Progenitor cell of endocrine pancreas (in vitro differentiated cells): Measurements from ENCODE around the gene ITPK1. TPM values are rescaled to one million over a fixed set of nuclear protein-coding genes. Genes with fewer than 3 reads are reported as not detected.

Experiments
- DNase-seq: peaks from one replicate; pipeline ENCODE4 v3.0.0; 2021; ENCODE audit warnings: low spot score; ENCODE audit not compliant: unreplicated experiment
- H3K27ac Mint-ChIP-seq: 2 replicates; pipeline ENCODE4 v1.8.0; 2021; ENCODE audit warnings: mild to moderate bottlenecking, moderate library complexity, mixed read lengths
- H3K27me3 Mint-ChIP-seq: 2 replicates; pipeline ENCODE4 v1.8.0; 2021; ENCODE audit warnings: mixed read lengths
- H3K36me3 Mint-ChIP-seq: 2 replicates; pipeline ENCODE4 v1.8.0; 2022; ENCODE audit warnings: mixed read lengths; ENCODE audit not compliant: insufficient read depth
- H3K4me1 Mint-ChIP-seq: 2 replicates; pipeline ENCODE4 v1.8.0; 2021; ENCODE audit warnings: low read depth, mixed read lengths
- H3K4me3 Mint-ChIP-seq: 2 replicates; pipeline ENCODE4 v1.8.0; 2021; ENCODE audit warnings: low read depth, mild to moderate bottlenecking, moderate library complexity, mixed read lengths
- H3K9me3 Mint-ChIP-seq: 2 replicates; pipeline ENCODE4 v1.8.0; 2021; ENCODE audit warnings: low read depth, mixed read lengths
- total RNA-seq: library from RNA; stranded (reverse); gene quantifications from 2 replicates; pipeline ENCODE4 v1.2.1, GENCODE V29; 2021
- TF ChIP-seq, protein P1 (sequence below): fragments of 200-600 bp; sonication (generic); IDR thresholded peaks from one replicate; pipeline ENCODE4 v1.5.0; 2021; ENCODE audit warnings: antibody characterized with exemption, mild to moderate bottlenecking; ENCODE audit not compliant: unreplicated experiment

ITPK1 gene
- total RNA-seq, 1 donor from 2014 or later = 72.0 TPM

DNA sequence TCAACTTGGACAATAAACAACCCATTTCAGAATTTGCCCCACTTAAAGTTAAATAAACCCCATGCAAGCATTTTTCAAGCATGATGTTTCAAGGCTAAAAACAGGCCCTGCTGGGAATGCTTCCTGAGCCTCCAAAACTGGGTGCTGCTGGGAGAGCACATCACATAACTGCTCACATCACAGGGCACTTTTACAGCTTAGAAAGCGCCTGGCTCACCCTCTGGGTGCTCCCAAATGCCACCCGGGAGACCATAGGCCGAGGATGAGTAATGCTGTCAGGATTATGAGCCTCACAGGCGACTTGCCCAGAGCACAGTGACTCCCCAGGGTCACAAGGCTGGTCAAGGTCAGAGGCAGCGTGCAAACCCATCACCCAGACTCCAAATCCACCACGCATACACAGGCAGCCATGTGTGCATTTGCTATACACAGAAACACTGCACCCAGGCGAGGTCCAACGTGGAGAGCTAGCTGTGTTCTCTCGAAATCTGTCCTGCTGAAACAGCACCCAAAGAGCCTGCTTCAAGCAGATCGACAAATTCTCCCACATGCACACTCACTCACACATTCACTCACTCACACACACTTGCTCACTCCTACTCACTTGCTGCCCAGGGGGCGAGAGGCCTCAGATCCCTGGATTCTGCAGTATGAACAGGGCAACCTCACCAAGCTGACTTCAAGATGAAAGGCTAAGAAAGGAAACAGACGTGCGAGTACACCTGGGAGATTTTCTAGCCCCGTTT is 58.7 kb downstream of the ITPK1 start:
- no peak for DNase-seq
- Mint-ChIP-seq H3K36me3 (no peaks in the 10 kb centered on the region), H3K27me3 (no peaks in the 10 kb centered on the region), H3K27ac (peak overlapping the region; percentile 5), H3K9me3 (no peaks in the 10 kb centered on the region), H3K4me1 (peaks cover 14% of the 10 kb centered on the region), H3K4me3 (no peak overlapping the region)
- TF ChIP-seq, protein P1, sequence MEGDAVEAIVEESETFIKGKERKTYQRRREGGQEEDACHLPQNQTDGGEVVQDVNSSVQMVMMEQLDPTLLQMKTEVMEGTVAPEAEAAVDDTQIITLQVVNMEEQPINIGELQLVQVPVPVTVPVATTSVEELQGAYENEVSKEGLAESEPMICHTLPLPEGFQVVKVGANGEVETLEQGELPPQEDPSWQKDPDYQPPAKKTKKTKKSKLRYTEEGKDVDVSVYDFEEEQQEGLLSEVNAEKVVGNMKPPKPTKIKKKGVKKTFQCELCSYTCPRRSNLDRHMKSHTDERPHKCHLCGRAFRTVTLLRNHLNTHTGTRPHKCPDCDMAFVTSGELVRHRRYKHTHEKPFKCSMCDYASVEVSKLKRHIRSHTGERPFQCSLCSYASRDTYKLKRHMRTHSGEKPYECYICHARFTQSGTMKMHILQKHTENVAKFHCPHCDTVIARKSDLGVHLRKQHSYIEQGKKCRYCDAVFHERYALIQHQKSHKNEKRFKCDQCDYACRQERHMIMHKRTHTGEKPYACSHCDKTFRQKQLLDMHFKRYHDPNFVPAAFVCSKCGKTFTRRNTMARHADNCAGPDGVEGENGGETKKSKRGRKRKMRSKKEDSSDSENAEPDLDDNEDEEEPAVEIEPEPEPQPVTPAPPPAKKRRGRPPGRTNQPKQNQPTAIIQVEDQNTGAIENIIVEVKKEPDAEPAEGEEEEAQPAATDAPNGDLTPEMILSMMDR = no peak

DNA sequence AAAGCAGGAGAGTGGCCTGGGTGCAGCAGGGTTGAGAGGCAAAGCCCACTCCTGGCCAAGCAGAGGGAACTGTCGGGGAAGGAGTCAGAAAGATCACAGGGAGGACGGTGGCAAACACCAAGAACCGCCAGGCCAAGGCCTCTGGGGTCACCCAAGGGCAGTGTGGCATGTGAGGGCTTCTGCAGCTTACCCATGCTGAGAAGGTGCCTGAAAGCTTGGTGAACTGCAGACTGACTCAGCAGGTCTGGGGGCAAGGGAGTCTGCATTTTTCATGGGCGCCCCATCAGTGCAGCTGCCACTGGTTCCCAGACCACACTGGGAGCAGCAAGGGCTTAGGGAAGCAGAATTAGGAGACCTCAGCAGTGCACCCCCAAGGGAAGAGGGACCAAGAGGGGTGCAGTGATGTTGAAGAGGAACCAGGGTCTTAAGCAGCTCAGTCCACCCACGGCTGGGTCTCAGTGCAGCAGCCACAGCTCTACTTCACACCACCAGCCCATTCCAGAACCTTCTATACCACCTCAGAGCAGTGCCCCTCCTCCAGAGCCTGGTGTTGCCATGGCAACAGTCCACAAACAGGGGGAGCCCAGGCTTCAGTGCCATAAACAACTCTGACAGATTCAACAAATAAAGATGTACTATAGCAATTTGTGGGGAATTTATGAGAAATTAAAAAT is 59.4 kb downstream of the ITPK1 start:
- H3K4me1 Mint-ChIP-seq = peaks cover 11% of the 10 kb centered on the region
- no peak overlapping the region for H3K4me3 Mint-ChIP-seq
- TF ChIP-seq, protein P1 = no peak
- no peaks in the 10 kb centered on the region for H3K27me3 Mint-ChIP-seq
- no peaks in the 10 kb centered on the region for H3K36me3 Mint-ChIP-seq
- DNase-seq = no peak
- no peak overlapping the region for H3K27ac Mint-ChIP-seq
- H3K9me3 Mint-ChIP-seq = no peaks in the 10 kb centered on the region

DNA sequence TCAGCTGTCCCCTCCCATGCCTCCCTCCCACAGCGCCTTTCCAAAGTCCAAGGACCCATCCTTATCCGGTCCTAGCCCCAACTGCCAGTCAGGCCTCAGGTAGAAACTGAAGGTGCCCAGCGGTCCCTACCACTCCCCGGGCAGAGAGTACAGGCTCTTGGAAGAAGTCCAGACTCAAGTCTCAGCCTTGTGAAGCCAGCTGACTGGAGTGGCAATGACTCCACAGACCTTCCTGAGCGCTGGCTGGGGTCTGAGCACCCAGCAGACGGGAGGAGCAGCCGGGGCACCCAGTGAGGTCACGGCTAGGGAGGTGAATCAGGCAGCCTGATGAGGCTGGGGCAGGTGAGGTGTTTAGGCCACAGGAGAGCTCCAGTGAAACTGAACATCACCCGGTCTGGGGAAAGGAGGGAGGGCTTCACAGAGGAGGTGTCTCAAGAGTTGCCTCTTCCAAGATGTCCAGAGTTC is 60.0 kb downstream of the ITPK1 start:
- Mint-ChIP-seq H3K4me1 (peaks cover 11% of the 10 kb centered on the region), H3K9me3 (no peaks in the 10 kb centered on the region), H3K27me3 (no peaks in the 10 kb centered on the region), H3K27ac (no peak overlapping the region), H3K4me3 (no peak overlapping the region), H3K36me3 (no peaks in the 10 kb centered on the region)
- no peak for DNase-seq
- TF ChIP-seq, protein P1 = no peak

DNA sequence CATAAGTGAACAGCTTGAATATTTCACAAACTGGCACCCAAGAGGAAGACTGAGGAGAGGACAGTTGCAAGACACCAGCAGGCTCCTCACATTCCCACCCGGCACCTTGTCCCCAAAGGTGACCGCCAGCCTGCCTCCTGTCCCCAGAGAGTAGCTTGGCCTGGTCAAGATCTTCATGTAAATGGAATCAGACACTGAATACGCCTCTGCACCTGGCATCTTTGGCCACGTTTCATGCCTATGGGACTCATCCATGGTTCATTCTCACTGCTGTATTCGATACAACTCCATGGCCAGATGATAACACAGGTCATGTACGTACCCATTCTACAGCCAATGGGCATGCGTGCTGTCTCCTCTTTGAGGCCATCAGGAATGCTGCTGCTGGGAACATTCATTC is 60.8 kb downstream of the ITPK1 start:
- Mint-ChIP-seq H3K4me3 (no peak overlapping the region), H3K9me3 (no peaks in the 10 kb centered on the region), H3K36me3 (no peaks in the 10 kb centered on the region), H3K27ac (no peak overlapping the region), H3K27me3 (no peaks in the 10 kb centered on the region), H3K4me1 (peaks cover 11% of the 10 kb centered on the region)
- TF ChIP-seq, protein P1 = no peak
- no peak for DNase-seq

DNA sequence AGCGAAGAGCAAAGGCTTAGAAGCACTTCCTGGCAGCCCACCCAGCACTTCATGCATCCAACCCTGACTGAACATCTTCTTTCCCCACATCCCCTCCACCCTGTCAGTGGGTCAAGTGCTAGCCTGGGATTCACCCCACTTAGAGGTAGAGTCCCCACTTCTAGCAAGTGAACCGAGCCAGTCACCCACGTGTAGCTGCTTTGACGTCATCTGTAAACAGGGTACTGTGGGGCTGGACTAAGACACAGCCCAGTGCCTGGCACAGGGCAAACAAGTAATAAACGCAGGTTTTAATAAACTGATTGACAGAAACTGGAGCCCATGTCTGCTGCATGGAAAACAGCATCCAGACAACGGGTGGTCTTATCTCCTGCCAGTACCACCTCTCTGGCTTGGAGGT is 61.7 kb downstream of the ITPK1 start:
- H3K9me3 Mint-ChIP-seq = no peaks in the 10 kb centered on the region
- TF ChIP-seq, protein P1 = no peak

More for the DNA sequence above, 61.7 kb downstream of the ITPK1 start:
- Mint-ChIP-seq H3K27ac (no peak overlapping the region), H3K4me3 (no peak overlapping the region), H3K36me3 (no peaks in the 10 kb centered on the region), H3K4me1 (peaks cover 19% of the 10 kb centered on the region), H3K27me3 (no peaks in the 10 kb centered on the region)
- no peak for DNase-seq
